Tibial nerve (tissue), 4 donors: ENCODE results near the gene SUN2. TPM values are rescaled to one million over a fixed set of nuclear protein-coding genes. Genes with fewer than 3 reads are reported as not detected.
"Not testable (repeated sequence)": the region's sequence is repeated elsewhere in the genome, so short reads cannot be mapped to it uniquely, and the experiment has no call there.

Source experiments
- DNase-seq, 2 donors: peaks; one replicate each; pipeline ENCODE4 v3.0.0-alpha.2; 2019; ENCODE audit warnings: low spot score in 2 of 2
- H3K27ac ChIP-seq, 4 donors: fragments of 200-600 bp; sonication (generic) in 3 of 4; one replicate each; pipeline ENCODE4 v1.5.1; 2017 to 2019; ENCODE audit warnings: mild to moderate bottlenecking in 1 of 4
- H3K27me3 ChIP-seq, 2 donors: fragments of 200-600 bp; sonication (generic) in 1 of 2; one replicate each; pipeline versions ENCODE4 v1.5.1 to v1.6.0; 2017 to 2019
- H3K36me3 ChIP-seq, 3 donors: fragments of 200-600 bp; sonication (generic); one replicate each; pipeline ENCODE4 v1.5.1; 2018 to 2019
- H3K4me1 ChIP-seq, 4 donors: fragments of 200-600 bp; sonication (generic) in 3 of 4; one replicate each; pipeline ENCODE4 v1.5.1; 2017 to 2019
- H3K4me3 ChIP-seq, 4 donors: fragments of 200-600 bp; sonication (generic) in 3 of 4; one replicate each; pipeline ENCODE4 v1.5.1; 2017 to 2019; ENCODE audit warnings: mild to moderate bottlenecking in 1 of 4, moderate library complexity in 1 of 4
- H3K9me3 ChIP-seq, 4 donors: fragments of 200-600 bp; sonication (generic) in 3 of 4; one replicate each; pipeline ENCODE4 v1.5.1; 2017 to 2019
- CTCF ChIP-seq, 5 experiments: fragments of 200-600 bp in 3 of 5; fragments of 450-650 bp in 2 of 5; sonication (generic) in 3 of 5; IDR thresholded peaks; one replicate each; pipeline ENCODE4 v1.5.1; 2016 to 2019; ENCODE audit warnings: antibody characterized with exemption in 5 of 5, mild to moderate bottlenecking in 3 of 5, moderate library complexity in 2 of 5
- EP300 ChIP-seq, 2 donors: sonication (generic); formaldehyde crosslinking; IDR thresholded peaks; one replicate each; pipeline ENCODE4 v1.6.1; 2017; ENCODE audit warnings: antibody characterized with exemption in 2 of 2, mild to moderate bottlenecking in 1 of 2
- POLR2A ChIP-seq, 2 donors: fragments of 450-650 bp; IDR thresholded peaks; one replicate each; pipeline ENCODE4 v1.6.1; 2017; ENCODE audit warnings: antibody characterized with exemption in 2 of 2, mild to moderate bottlenecking in 2 of 2, moderate library complexity in 2 of 2
- WGBS, 2 donors: methylation state at CpG; one replicate each; pipeline ENCODE4 v1.1.5; 2018; 5-methylcytosine and 5-hydroxymethylcytosine counted together
- total RNA-seq, 4 donors: library from RNA; depleted of rRNA; stranded (reverse); fragments of >200 nt; gene quantifications; one replicate each; pipeline ENCODE4 v1.1.0, GENCODE V29; 2016

SUN2 gene
- total RNA-seq, result 1,000 to 10,000 TPM in 1 of 4 donors, 100 to 1,000 TPM in 3; 640 to 1,234 (median 846) TPM

GRCh38 chr22:38755911-38756532 is at the start of gene SUN2:
Gene SUN2 (minus strand): TSS chr22:38755998. CDS start chr22:38752628, 3,370 bp downstream.
- peak within 1 kb of the TSS; percentile 92 to 96 (median 94) for H3K27ac ChIP-seq
- H3K4me3 ChIP-seq, result peak within 1 kb of the TSS; percentile 65 to 80 (median 73)
- no peaks in the 10 kb centered on the region for H3K27me3 ChIP-seq
- H3K36me3 ChIP-seq, result peaks cover 0 to 19% (median 8%) of the 10 kb centered on the region in 3 donors
- WGBS, 2 donors, result 2% methylated on average over 11 to 33 of the region's 68 CpGs
- peaks cover 0 to 49% (median 29%) of the 10 kb centered on the region in 4 donors for H3K4me1 ChIP-seq
- H3K9me3 ChIP-seq, result no peaks in the 10 kb centered on the region
- TF ChIP-seq CTCF (IDR thresholded peaks at IDR 0.05), result peak in 1 of 5 experiments; percentile 49
- peak in 1 of 2 donors; percentile 78 for TF ChIP-seq EP300 (IDR thresholded peaks at IDR 0.05)
- peak; percentile 54 to 90 for TF ChIP-seq POLR2A (IDR thresholded peaks at IDR 0.05)
- DNase-seq, result peak; percentile 89 to 95

GRCh38 chr22:38805041-38805593 is 49.3 kb upstream of the SUN2 start:
- not testable (repeated sequence) for H3K4me1 ChIP-seq, H3K36me3 ChIP-seq, H3K27me3 ChIP-seq, DNase-seq, H3K27ac ChIP-seq, H3K4me3 ChIP-seq
- H3K9me3 ChIP-seq, result peaks cover 0 to 10% (median 3%) of the 10 kb centered on the region in 4 donors
- 75 to 76% methylated on average over 8 of the region's 8 CpGs for WGBS, 2 donors

- Histone ChIP-seq H3K4me3 (no peak overlapping the region), H3K9me3 (peaks cover 0 to 7% (median 0%) of the 10 kb centered on the region in 4 donors)
- WGBS, 2 donors, result 15 to 42% methylated on average over 10 of the region's 10 CpGs
Measured at GRCh38 chr22:38802671-38803121, 46.9 kb upstream of the SUN2 start.

GRCh38 chr22:38799265-38800002 is 43.6 kb upstream of the SUN2 start:
- Histone ChIP-seq H3K4me1 (peaks cover 0 to 9% (median 0%) of the 10 kb centered on the region in 4 donors), H3K36me3 (no peaks in the 10 kb centered on the region), H3K9me3 (peaks cover 0 to 7% (median 0%) of the 10 kb centered on the region in 4 donors), H3K27ac (no peak overlapping the region), H3K4me3 (no peak overlapping the region), H3K27me3 (no peaks in the 10 kb centered on the region)
- WGBS, 2 donors, result 77 to 81% methylated on average over 6 of the region's 6 CpGs
- TF ChIP-seq POLR2A (IDR thresholded peaks at IDR 0.05), result no peak
- TF ChIP-seq CTCF (IDR thresholded peaks at IDR 0.05), result no peak
- no peak for TF ChIP-seq EP300 (IDR thresholded peaks at IDR 0.05)
- DNase-seq, result no peak

More at GRCh38 chr22:38802671-38803121, 46.9 kb upstream of the SUN2 start:
- TF ChIP-seq CTCF (IDR thresholded peaks at IDR 0.05) (no peak), EP300 (IDR thresholded peaks at IDR 0.05) (peak in 1 of 2 donors; percentile 50)
- peaks cover 0 to 7% (median 0%) of the 10 kb centered on the region in 4 donors for H3K4me1 ChIP-seq
- no peaks in the 10 kb centered on the region for H3K27me3 ChIP-seq
- no peak overlapping the region for H3K27ac ChIP-seq
- DNase-seq, result peak; percentile 24 to 28
- H3K36me3 ChIP-seq, result no peaks in the 10 kb centered on the region

GRCh38 chr22:38798496-38798895 is 42.7 kb upstream of the SUN2 start:
- 75% methylated on average over 5 of the region's 5 CpGs for WGBS, 2 donors
- TF ChIP-seq POLR2A (IDR thresholded peaks at IDR 0.05) (no peak), CTCF (IDR thresholded peaks at IDR 0.05) (no peak), EP300 (IDR thresholded peaks at IDR 0.05) (no peak)
- DNase-seq, result no peak
- H3K27ac ChIP-seq, result no peak overlapping the region
- peaks cover 0 to 7% (median 0%) of the 10 kb centered on the region in 4 donors for H3K9me3 ChIP-seq
- H3K36me3 ChIP-seq, result no peaks in the 10 kb centered on the region
- no peaks in the 10 kb centered on the region for H3K27me3 ChIP-seq
- peaks cover 0 to 11% (median under 1%) of the 10 kb centered on the region in 4 donors for H3K4me1 ChIP-seq
- no peak overlapping the region for H3K4me3 ChIP-seq
